Ishikawa (cell line): ENCODE data around the gene AASS.

Experiments used
- CEBPB ChIP-seq: IDR thresholded peaks from 2 replicates; pipeline ENCODE4 v1.6.1; 2012
- CREB1 ChIP-seq: IDR thresholded peaks from 2 replicates; pipeline ENCODE4 v1.6.1; 2012; ENCODE audit warnings: low read depth
- EGR1 ChIP-seq: IDR thresholded peaks from 2 replicates; pipeline ENCODE4 v1.6.1; 2012
- EP300 ChIP-seq: IDR thresholded peaks from 2 replicates; pipeline ENCODE4 v1.6.1; 2012; ENCODE audit warnings: borderline replicate concordance
- FOXM1 ChIP-seq: IDR thresholded peaks from 2 replicates; pipeline ENCODE4 v1.6.1; 2012; ENCODE audit warnings: low read depth, borderline replicate concordance
- NFIC ChIP-seq: IDR thresholded peaks from 2 replicates; pipeline ENCODE4 v1.6.1; 2012
- RAD21 ChIP-seq: IDR thresholded peaks from 2 replicates; pipeline ENCODE4 v1.6.1; 2012; ENCODE audit warnings: low read depth
- TAF1 ChIP-seq: IDR thresholded peaks from 2 replicates; pipeline ENCODE4 v1.6.1; 2012; ENCODE audit warnings: low read depth, mild to moderate bottlenecking
- TCF12 ChIP-seq: IDR thresholded peaks from 2 replicates; pipeline ENCODE4 v1.6.1; 2012; ENCODE audit warnings: low read depth
- TEAD4 ChIP-seq: IDR thresholded peaks from 2 replicates; pipeline ENCODE4 v1.6.1; 2012
- YY1 ChIP-seq: IDR thresholded peaks from 2 replicates; pipeline ENCODE4 v1.6.1; 2012; ENCODE audit warnings: low read depth
- ZBTB7A ChIP-seq: IDR thresholded peaks from 2 replicates; pipeline ENCODE4 v1.6.1; 2012; ENCODE audit warnings: low read depth
- TF ChIP-seq, protein P1 (sequence below): IDR thresholded peaks from 2 replicates; pipeline ENCODE4 v1.6.1; 2012
- TF ChIP-seq, protein P2 (sequence below): IDR thresholded peaks from 2 replicates; pipeline ENCODE4 v1.6.1; 2012; ENCODE audit warnings: low read depth, mild to moderate bottlenecking
- TF ChIP-seq, protein P3 (sequence below): IDR thresholded peaks from 2 replicates; pipeline ENCODE4 v1.6.1; 2012

AASS gene

DNA sequence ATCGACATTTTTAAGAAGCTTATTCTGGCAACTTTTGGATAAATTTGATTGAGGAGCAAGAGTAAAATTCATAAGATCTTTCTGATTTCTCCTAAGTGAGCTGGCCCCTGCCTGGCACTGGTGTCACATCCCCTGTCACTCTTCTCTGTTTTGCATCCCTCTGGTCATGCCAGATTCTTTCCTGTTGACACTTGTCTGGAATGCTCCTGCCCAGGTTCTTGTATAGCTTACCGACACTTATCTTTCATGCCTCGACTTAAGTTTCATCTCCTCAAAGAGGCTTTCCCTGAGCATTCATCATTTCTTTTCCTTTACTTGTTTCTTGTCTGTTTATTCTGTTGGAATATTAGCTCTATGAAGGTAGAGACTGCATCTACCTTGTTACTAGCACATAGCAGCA, 22.2 kb upstream of the AASS start:
- TF ChIP-seq, protein P1, sequence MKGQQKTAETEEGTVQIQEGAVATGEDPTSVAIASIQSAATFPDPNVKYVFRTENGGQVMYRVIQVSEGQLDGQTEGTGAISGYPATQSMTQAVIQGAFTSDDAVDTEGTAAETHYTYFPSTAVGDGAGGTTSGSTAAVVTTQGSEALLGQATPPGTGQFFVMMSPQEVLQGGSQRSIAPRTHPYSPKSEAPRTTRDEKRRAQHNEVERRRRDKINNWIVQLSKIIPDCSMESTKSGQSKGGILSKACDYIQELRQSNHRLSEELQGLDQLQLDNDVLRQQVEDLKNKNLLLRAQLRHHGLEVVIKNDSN = no peak
- TF ChIP-seq, protein P2, sequence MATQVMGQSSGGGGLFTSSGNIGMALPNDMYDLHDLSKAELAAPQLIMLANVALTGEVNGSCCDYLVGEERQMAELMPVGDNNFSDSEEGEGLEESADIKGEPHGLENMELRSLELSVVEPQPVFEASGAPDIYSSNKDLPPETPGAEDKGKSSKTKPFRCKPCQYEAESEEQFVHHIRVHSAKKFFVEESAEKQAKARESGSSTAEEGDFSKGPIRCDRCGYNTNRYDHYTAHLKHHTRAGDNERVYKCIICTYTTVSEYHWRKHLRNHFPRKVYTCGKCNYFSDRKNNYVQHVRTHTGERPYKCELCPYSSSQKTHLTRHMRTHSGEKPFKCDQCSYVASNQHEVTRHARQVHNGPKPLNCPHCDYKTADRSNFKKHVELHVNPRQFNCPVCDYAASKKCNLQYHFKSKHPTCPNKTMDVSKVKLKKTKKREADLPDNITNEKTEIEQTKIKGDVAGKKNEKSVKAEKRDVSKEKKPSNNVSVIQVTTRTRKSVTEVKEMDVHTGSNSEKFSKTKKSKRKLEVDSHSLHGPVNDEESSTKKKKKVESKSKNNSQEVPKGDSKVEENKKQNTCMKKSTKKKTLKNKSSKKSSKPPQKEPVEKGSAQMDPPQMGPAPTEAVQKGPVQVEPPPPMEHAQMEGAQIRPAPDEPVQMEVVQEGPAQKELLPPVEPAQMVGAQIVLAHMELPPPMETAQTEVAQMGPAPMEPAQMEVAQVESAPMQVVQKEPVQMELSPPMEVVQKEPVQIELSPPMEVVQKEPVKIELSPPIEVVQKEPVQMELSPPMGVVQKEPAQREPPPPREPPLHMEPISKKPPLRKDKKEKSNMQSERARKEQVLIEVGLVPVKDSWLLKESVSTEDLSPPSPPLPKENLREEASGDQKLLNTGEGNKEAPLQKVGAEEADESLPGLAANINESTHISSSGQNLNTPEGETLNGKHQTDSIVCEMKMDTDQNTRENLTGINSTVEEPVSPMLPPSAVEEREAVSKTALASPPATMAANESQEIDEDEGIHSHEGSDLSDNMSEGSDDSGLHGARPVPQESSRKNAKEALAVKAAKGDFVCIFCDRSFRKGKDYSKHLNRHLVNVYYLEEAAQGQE = no peak
- TF ChIP-seq EP300 (no peak), NFIC (no peak), CEBPB (no peak), EGR1 (no peak), FOXM1 (no peak), TAF1 (no peak), RAD21 (no peak), TCF12 (no peak), YY1 (no peak), ZBTB7A (no peak)
- TF ChIP-seq, protein P3, sequence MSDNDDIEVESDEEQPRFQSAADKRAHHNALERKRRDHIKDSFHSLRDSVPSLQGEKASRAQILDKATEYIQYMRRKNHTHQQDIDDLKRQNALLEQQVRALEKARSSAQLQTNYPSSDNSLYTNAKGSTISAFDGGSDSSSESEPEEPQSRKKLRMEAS = no peak

DNA sequence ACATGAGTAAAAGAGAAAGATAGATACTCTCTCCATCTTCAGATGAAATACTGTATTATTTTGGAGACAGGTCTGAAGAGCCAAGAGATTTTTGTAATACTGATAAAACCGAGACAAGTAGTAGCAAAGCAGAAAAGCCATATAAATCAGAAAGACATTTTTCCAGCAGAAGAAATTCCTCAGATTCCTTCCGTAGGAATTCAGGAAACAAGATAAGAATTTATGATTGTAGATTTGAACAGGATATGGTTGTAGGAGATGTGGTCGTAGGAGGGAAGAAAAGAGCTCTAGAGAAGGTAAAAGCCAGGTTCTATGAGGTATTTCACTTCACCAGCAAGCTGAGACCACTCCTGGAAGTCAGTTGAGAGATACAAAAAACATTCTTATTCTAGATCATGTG, 17.6 kb upstream of the AASS start:
- no peak for TF ChIP-seq EGR1
- TF ChIP-seq YY1 = no peak
- TF ChIP-seq EP300 = no peak
- no peak for TF ChIP-seq ZBTB7A
- no peak for TF ChIP-seq RAD21
- TF ChIP-seq, protein P1 = no peak
- TF ChIP-seq CEBPB = no peak
- TF ChIP-seq, protein P3 = no peak
- no peak for TF ChIP-seq TAF1
- no peak for TF ChIP-seq CREB1

DNA sequence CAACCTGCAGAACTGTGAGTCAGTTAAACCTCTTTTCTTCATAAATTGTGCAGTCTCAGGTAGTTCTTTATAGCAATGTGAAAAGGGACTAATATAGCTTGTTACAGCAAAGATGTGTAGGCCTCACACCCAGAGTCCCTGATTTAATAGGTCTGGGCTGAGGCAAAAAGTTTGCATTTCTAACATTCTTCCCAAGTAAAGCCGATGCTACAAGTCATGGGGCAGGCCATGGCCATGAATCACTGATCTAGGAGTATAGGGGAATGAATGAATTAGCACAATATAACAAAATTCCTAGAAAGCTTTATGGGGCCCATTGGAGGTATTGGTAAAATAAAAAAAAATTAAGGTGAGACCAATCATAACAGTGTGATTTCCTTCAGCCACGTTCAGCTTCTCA, 11.5 kb upstream of the AASS start:
- TF ChIP-seq CEBPB (no peak), RAD21 (no peak), FOXM1 (no peak), EGR1 (no peak), YY1 (no peak), TCF12 (no peak), NFIC (no peak), TAF1 (no peak), TEAD4 (no peak), EP300 (no peak), CREB1 (no peak), ZBTB7A (no peak)
- TF ChIP-seq, protein P2 = no peak
- TF ChIP-seq, protein P1 = no peak
- TF ChIP-seq, protein P3 = no peak

DNA sequence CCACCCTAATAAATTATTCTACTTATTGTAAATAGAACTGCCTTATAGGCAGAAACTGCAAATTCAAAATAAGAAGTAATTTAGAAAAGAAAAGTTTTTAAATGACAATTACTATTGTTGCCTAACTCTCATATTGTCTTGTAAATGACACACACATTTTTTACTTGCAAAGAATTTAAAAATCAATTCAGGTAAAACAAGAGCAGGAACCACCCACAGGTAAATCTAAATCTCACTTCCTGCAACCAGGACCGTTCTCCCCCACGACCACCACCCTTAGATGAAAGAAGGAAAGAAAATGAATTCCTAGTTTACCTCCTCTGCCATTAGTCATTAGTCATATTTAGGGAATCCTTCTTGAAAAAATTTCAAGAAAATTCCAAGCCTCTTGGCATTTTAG, 4.8 kb upstream of the AASS start:
- TF ChIP-seq CEBPB = no peak
- TF ChIP-seq, protein P2 = no peak
- TF ChIP-seq FOXM1 = no peak
- TF ChIP-seq NFIC = no peak
- no peak for TF ChIP-seq EGR1
- no peak for TF ChIP-seq YY1
- TF ChIP-seq RAD21 = no peak
- TF ChIP-seq TAF1 = no peak
